Sigmoid colon (tissue), 7 donors: ENCODE measurements around the gene CEACAM20. TPM values are rescaled to one million over a fixed set of nuclear protein-coding genes. Genes with fewer than 3 reads are reported as not detected.
"Not testable (repeated sequence)": the region's sequence is repeated elsewhere in the genome, so short reads cannot be mapped to it uniquely, and the experiment has no call there.

ENCODE experiments used
- DNase-seq: peaks from one replicate; pipeline ENCODE4 v3.0.0-alpha.2; 2019
- H3K27ac ChIP-seq, 4 donors: fragments of 200-600 bp; sonication (generic); one replicate each; pipeline ENCODE4 v1.5.1; 2016 to 2019; ENCODE audit warnings: mild to moderate bottlenecking in 1 of 4
- H3K27me3 ChIP-seq, 3 donors: fragments of 200-600 bp; sonication (generic); one replicate each; pipeline ENCODE4 v1.5.1; 2019; ENCODE audit warnings: mild to moderate bottlenecking in 1 of 3
- H3K36me3 ChIP-seq, 4 donors: fragments of 200-600 bp; sonication (generic); one replicate each; pipeline ENCODE4 v1.5.1; 2016 to 2019
- H3K4me1 ChIP-seq, 4 donors: fragments of 200-600 bp; sonication (generic); one replicate each; pipeline ENCODE4 v1.5.1; 2017 to 2019
- H3K4me3 ChIP-seq, 4 donors: fragments of 200-600 bp; sonication (generic); one replicate each; pipeline ENCODE4 v1.5.1; 2017 to 2019; ENCODE audit warnings: mild to moderate bottlenecking in 2 of 4, moderate library complexity in 1 of 4
- H3K9me3 ChIP-seq, 4 donors: fragments of 200-600 bp in 3 of 4; sonication (generic) in 3 of 4; one replicate each; pipeline versions ENCODE4 v1.5.1 to v1.6.1; 2013 to 2019
- EP300 ChIP-seq, 4 donors: sonication (generic); formaldehyde crosslinking; IDR thresholded peaks; one replicate each; pipeline ENCODE4 v1.6.1; 2017; ENCODE audit warnings: antibody characterized with exemption in 4 of 4
- POLR2A ChIP-seq, 2 donors: fragments of 450-650 bp; IDR thresholded peaks; one replicate each; pipeline ENCODE4 v1.6.1; 2016; ENCODE audit warnings: antibody characterized with exemption in 2 of 2, mild to moderate bottlenecking in 2 of 2, moderate library complexity in 2 of 2
- POLR2AphosphoS5 ChIP-seq, 4 donors: sonication (generic); formaldehyde crosslinking; IDR thresholded peaks; one replicate each; pipeline ENCODE4 v1.6.1; 2017; ENCODE audit warnings: antibody characterized with exemption in 4 of 4
- WGBS, 2 donors: extraction: QIAGEN DNeasy Blood & Tissue Kit; methylation state at CpG; one replicate each; pipeline ENCODE4 v1.1.7; 2013; 5-methylcytosine and 5-hydroxymethylcytosine counted together
- intact Hi-C: fragments of 100-400 bp; cut with DNase I; formaldehyde crosslinking; loops from one replicate; pipeline ENCODE4 v1.15.1; 2023
- polyA plus RNA-seq, 3 donors: library from polyadenylated mRNA; stranded (reverse); fragments of 200-250 nt; gene quantifications; one replicate each; pipeline ENCODE4 v1.2.3, GENCODE V29; 2013
- total RNA-seq, 4 donors: library from RNA; depleted of rRNA; stranded (reverse); fragments of >200 nt; gene quantifications; one replicate each; pipeline ENCODE4 v1.1.0, GENCODE V29; 2016
- TF ChIP-seq, protein P1 (sequence below), 4 experiments: fragments of 450-650 bp in 3 of 4; fragments of 200-600 bp in 1 of 4; IDR thresholded peaks; one replicate each; pipeline ENCODE4 v1.5.1; 2016 to 2019; ENCODE audit warnings: antibody characterized with exemption in 4 of 4, mild to moderate bottlenecking in 3 of 4, moderate library complexity in 2 of 4
- donor health status: healthy with polysubstance abuse.
- donor health status: Bipolar disorder and iron deficiency.
- donor health status: healthy.

Gene CEACAM20
- total and polyA plus RNA-seq, 7 donors = 0.22 to 0.36 TPM; not detected in 5

DNA sequence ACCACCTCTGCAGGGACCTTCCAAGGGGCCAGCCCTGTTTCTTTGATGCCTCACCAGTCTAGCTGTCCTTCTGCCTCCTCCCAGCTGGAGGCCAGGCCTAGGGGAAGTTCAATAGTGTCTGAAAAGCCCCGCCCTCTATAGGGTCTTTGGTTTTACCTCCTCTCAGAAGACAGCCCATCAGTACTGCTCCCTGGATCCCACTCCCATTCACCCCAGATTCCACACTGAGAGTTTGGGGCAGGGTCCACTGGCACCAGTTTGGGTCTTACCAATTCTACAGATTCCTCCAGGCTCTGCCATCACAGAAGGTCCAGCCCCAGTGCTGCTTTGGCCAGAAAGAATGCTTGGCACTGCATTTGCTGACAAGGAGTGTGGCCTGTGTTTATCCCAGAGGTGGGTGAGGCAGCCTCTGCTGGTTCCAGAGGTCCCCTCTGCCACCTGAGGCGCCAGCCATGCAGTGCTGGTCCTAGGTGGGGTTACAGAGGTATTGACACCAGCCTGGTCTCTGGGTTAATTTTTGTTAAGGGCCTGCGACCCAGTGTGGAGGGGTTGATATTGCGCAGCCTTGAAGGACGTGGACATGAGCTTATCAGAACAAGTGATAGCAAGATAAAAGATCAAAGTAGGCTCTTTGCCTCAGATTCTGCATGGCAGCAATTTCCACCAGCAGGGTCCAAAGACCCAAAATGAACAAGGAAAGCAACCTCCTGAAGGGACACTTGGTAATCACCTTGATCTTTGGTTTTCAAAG, 42.5 kb upstream of the CEACAM20 start:
- 76 to 85% methylated on average over 5 of the region's 5 CpGs for WGBS, 2 donors

DNA sequence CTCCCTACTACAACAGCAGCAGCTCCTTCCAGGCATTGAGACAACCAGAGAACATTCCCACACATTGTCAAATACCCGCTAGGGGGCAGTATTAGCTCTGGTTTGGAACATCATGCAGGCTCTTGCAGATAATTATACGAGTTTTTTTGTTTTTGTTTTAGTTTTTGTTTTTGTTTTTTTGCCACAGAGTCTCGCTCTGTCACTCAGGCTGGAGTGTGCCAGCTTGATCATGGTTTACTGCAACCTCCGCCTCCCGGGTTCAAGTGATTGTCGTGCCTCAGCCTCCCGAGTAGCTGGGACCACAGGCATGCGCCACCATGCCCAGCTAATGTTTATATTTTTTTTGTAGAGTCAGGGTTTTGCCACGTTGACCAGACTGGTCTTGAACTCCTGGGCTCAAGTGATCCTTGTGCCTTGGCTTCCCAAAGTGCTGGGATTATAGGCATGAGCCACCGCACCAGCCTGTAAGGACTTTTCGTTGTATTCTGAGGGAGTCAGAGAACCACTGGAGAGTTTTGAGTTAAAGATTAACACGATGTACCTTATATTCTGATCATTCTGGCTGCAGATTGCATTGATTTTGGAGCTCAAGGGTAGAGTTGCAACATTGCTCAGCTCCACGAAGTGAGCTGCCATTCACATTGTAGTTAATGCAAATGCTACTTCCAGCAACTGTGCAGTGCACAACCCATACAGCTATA, 41.7 kb upstream of the CEACAM20 start:
- Histone ChIP-seq H3K36me3 (no peaks in the 10 kb centered on the region), H3K27ac (no peak overlapping the region), H3K4me1 (no peaks in the 10 kb centered on the region), H3K4me3 (no peak overlapping the region), H3K27me3 (no peaks in the 10 kb centered on the region), H3K9me3 (no peaks in the 10 kb centered on the region)
- no peak for DNase-seq
- 23 to 54% methylated on average over 13 of the region's 13 CpGs for WGBS, 2 donors
- no peak for TF ChIP-seq POLR2AphosphoS5 (IDR thresholded peaks at IDR 0.05)
- TF ChIP-seq, protein P1, sequence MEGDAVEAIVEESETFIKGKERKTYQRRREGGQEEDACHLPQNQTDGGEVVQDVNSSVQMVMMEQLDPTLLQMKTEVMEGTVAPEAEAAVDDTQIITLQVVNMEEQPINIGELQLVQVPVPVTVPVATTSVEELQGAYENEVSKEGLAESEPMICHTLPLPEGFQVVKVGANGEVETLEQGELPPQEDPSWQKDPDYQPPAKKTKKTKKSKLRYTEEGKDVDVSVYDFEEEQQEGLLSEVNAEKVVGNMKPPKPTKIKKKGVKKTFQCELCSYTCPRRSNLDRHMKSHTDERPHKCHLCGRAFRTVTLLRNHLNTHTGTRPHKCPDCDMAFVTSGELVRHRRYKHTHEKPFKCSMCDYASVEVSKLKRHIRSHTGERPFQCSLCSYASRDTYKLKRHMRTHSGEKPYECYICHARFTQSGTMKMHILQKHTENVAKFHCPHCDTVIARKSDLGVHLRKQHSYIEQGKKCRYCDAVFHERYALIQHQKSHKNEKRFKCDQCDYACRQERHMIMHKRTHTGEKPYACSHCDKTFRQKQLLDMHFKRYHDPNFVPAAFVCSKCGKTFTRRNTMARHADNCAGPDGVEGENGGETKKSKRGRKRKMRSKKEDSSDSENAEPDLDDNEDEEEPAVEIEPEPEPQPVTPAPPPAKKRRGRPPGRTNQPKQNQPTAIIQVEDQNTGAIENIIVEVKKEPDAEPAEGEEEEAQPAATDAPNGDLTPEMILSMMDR (IDR thresholded peaks at IDR 0.05) = peak; percentile 32 to 62 (median 56)
- intact Hi-C loops = loop anchor here (2.0 kb wide), 1 partner anchor 86 kb away; no protein-coding TSS in a partner anchor

More for the DNA sequence above, 42.5 kb upstream of the CEACAM20 start:
- H3K27me3 ChIP-seq = no peaks in the 10 kb centered on the region
- H3K4me1 ChIP-seq = no peaks in the 10 kb centered on the region
- H3K4me3 ChIP-seq = no peak overlapping the region
- intact Hi-C loops = loop anchor here (2.0 kb wide), 1 partner anchor 85 kb away; no protein-coding TSS in a partner anchor
- no peak for TF ChIP-seq EP300 (IDR thresholded peaks at IDR 0.05)
- no peak for DNase-seq
- H3K9me3 ChIP-seq = no peaks in the 10 kb centered on the region
- H3K27ac ChIP-seq = no peak overlapping the region
- H3K36me3 ChIP-seq = no peaks in the 10 kb centered on the region

DNA sequence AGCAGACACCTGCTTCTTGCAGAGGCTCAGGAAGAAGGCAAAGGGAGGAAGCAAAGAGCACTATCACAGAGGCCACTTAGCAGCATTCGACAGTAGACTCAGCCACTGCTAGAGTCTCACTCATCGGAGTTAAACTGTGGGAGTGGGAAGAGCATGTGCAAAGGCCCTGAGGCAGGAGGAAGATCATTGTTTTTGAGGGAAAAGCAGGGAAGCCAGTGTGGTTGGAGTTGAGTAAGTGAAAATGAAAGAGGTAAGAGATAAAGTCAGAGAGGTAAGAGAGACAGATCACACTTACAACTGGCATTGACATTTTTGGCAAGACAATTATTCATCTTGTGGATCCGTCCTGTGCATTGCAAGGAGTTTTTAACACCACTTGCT, 41.1 kb upstream of the CEACAM20 start:
- Histone ChIP-seq H3K9me3 (no peaks in the 10 kb centered on the region), H3K4me3 (no peak overlapping the region), H3K4me1 (no peaks in the 10 kb centered on the region), H3K27me3 (no peaks in the 10 kb centered on the region), H3K36me3 (no peaks in the 10 kb centered on the region), H3K27ac (no peak overlapping the region)
- TF ChIP-seq EP300 (IDR thresholded peaks at IDR 0.05) = no peak
- no peak for TF ChIP-seq POLR2A (IDR thresholded peaks at IDR 0.05)
- TF ChIP-seq POLR2AphosphoS5 (IDR thresholded peaks at IDR 0.05) = no peak
- TF ChIP-seq, protein P1 (IDR thresholded peaks at IDR 0.05) = no peak
- WGBS, 2 donors = 44 to 47% methylated on average over 3 of the region's 3 CpGs
- intact Hi-C loops = loop anchor here (2.0 kb wide), 1 partner anchor 86 kb away; no protein-coding TSS in a partner anchor
- no peak for DNase-seq

DNA sequence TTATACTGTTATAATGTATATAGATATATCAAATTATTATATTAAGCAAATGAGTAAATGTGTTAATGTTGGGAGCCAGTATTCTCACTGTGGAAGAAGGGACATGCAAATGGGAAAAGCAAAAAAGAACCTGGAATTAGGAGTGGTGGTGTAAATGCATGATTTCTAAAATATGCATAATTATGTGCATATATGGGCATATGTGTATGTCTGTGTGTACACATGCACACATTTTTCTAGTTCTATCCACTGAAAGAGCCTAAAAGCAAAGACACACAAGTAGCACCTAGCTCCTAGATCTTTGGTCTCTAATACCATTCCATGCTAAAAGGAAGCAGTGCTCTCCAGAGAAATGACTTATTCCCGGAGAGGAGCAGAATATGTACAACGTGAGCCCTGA, 38.3 kb upstream of the CEACAM20 start:
- intact Hi-C loops = no loop called here
- 75 to 79% methylated on average over 2 of the region's 2 CpGs for WGBS, 2 donors
- DNase-seq = no peak

DNA sequence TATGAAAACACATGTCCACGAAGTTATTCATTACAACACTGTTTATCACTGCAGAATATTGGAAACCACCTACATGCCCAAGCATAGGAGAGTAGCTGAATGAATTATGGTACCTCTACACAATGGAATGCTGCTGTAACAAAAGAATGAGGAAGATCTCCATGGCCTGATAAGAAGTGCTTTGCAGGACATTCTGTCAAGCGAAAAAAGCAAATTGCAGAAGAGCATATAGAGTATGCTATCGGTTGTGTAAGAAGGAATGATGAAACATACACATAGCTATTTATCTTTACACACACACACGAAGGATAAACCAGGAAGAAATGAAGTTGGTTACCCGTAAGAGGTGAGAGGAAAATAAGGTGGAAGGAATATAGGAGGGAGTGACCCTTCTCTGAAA, 37.5 kb upstream of the CEACAM20 start:
- no peaks in the 10 kb centered on the region for H3K9me3 ChIP-seq
- H3K27ac ChIP-seq = no peak overlapping the region
- no peak for DNase-seq
- H3K27me3 ChIP-seq = peaks cover 0 to under 1% (median 0%) of the 10 kb centered on the region in 3 donors
- H3K4me1 ChIP-seq = no peaks in the 10 kb centered on the region
- H3K36me3 ChIP-seq = no peaks in the 10 kb centered on the region
- intact Hi-C loops = no loop called here
- TF ChIP-seq EP300 (IDR thresholded peaks at IDR 0.05) (no peak), POLR2AphosphoS5 (IDR thresholded peaks at IDR 0.05) (no peak), POLR2A (IDR thresholded peaks at IDR 0.05) (no peak)
- TF ChIP-seq, protein P1 (IDR thresholded peaks at IDR 0.05) = no peak
- H3K4me3 ChIP-seq = no peak overlapping the region
- WGBS, 2 donors = 32 to 53% methylated on average over 5 of the region's 5 CpGs

More for the DNA sequence above, 38.3 kb upstream of the CEACAM20 start:
- no peak for TF ChIP-seq POLR2AphosphoS5 (IDR thresholded peaks at IDR 0.05)
- TF ChIP-seq EP300 (IDR thresholded peaks at IDR 0.05) = no peak
- TF ChIP-seq, protein P1 (IDR thresholded peaks at IDR 0.05) = no peak
- no peak for TF ChIP-seq POLR2A (IDR thresholded peaks at IDR 0.05)
- H3K4me3 ChIP-seq = no peak overlapping the region
- no peak overlapping the region for H3K27ac ChIP-seq
- no peaks in the 10 kb centered on the region for H3K4me1 ChIP-seq
- no peaks in the 10 kb centered on the region for H3K27me3 ChIP-seq
- H3K9me3 ChIP-seq = no peaks in the 10 kb centered on the region
- no peaks in the 10 kb centered on the region for H3K36me3 ChIP-seq

DNA sequence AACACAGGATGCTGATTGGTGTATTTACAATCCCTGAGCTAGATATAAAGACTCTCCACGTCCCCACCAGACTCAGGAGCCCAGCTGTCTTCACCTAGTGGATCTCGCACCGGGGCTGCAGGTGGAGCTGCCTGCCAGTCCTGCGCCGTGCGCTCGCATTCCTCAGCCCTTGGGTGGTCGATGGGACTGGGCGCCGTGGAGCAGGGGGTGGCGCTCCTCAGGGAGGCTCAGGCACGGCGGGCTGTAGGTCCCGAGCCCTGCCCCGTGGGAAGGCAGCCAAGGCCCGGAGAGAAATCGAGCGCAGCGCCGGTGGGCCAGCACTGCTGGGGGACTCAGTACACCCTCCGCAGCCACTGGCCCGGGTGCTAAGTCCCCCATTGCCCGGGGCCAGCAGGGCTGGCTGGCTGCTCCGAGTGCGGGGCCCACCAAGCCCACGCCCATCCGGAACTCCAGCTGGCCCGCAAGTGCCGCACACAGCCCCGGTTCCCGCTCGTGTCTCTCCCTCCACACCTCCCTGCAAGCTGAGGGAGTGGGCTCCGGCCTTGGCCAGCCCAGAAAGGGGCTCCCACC, 33.7 kb upstream of the CEACAM20 start:
- DNase-seq, H3K9me3 ChIP-seq, intact Hi-C loops, H3K4me1 ChIP-seq, H3K4me3 ChIP-seq, H3K27ac ChIP-seq, H3K36me3 ChIP-seq: not testable (repeated sequence)
- WGBS, 2 donors = 93% methylated on average over 33 of the region's 33 CpGs
- peaks cover 0 to 13% (median 0%) of the 10 kb centered on the region in 3 donors for H3K27me3 ChIP-seq
